Stimulated activated effector memory CD8-positive, alpha-beta T cell treated with anti-CD3 and anti-CD28 coated beads, Interleukin-12 subunit alpha, Interleukin-12 subunit beta, amount 100 ng/mL, for 72 hours (primary cell): ENCODE results near the gene GNG7.
"Not testable (repeated sequence)": the region's sequence is repeated elsewhere in the genome, so short reads cannot be mapped to it uniquely, and the experiment has no call there.

Experiments used
- ATAC-seq: fragments of 150-1000 bp; cut with Tn5 transposase; 2 replicates; pipeline ENCODE4 v1.10.0; 2021
- DNase-seq, 2 donors: peaks; one replicate each; pipeline ENCODE4 v3.0.0; 2021 to 2022; ENCODE audit warnings: low spot score in 2 of 2
- H3K27ac Mint-ChIP-seq: one replicate; pipeline ENCODE4 v1.8.0; 2022; ENCODE audit warnings: mild to moderate bottlenecking, mixed read lengths
- H3K36me3 Mint-ChIP-seq: one replicate; pipeline ENCODE4 v1.8.0; 2022; ENCODE audit warnings: mild to moderate bottlenecking, mixed read lengths
- H3K4me1 Mint-ChIP-seq: one replicate; pipeline ENCODE4 v1.8.0; 2022; ENCODE audit warnings: mixed read lengths
- H3K4me3 Mint-ChIP-seq: one replicate; pipeline ENCODE4 v1.8.0; 2022; ENCODE audit warnings: mild to moderate bottlenecking, mixed read lengths
- H3K9me3 Mint-ChIP-seq: one replicate; pipeline ENCODE4 v1.8.0; 2022; ENCODE audit warnings: mixed read lengths

GNG7 gene

DNA sequence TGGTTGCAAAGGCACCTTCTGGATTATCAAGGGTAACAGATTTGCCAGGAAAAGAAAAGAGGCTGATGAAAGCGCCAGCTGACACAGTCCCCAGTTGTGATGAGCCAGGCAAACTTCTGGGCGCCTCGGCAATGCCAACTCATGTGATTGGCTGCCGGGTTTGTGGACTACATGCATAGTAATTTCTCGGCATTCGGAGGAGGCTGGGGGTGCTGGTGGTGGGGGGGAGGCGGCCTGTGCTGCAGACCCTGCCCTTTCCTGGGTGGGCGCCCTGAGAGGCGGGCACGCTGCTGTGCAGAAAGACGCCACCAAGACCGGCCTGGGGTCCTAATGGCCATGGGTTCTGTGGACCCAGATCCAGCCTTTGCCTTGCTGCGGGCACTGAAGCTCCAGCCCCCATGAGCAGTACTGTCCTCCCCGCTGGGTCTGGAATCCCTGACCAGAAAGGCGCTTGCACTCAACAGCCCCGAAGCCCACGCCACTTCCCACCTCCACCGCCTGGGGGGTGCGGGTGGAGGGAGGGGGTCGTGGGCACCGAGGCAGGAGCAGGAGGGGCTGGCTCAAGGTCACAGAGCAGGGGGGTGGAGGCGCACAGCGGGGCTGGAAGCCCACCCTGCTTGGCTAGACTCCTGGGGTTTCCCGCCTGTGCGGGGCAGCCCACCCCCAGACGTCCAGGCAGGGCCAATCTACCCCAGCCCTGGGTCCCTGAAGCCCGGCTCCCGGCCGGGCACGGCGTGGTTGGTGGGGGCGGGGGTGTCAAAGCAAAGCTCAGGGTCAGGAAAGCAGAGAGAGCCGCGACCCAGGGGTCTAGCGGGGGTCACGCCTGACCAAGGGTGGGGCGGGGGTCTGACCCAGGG is 17.7 kb upstream of the GNG7 start:
- no peak for DNase-seq
- H3K4me3 Mint-ChIP-seq, result peak overlapping the region; percentile 24
- no peak overlapping the region for H3K27ac Mint-ChIP-seq
- no peak for ATAC-seq
- H3K36me3 Mint-ChIP-seq, result no peaks in the 10 kb centered on the region
- H3K9me3 Mint-ChIP-seq, result peaks cover 3% of the 10 kb centered on the region
- H3K4me1 Mint-ChIP-seq, result no peaks in the 10 kb centered on the region

DNA sequence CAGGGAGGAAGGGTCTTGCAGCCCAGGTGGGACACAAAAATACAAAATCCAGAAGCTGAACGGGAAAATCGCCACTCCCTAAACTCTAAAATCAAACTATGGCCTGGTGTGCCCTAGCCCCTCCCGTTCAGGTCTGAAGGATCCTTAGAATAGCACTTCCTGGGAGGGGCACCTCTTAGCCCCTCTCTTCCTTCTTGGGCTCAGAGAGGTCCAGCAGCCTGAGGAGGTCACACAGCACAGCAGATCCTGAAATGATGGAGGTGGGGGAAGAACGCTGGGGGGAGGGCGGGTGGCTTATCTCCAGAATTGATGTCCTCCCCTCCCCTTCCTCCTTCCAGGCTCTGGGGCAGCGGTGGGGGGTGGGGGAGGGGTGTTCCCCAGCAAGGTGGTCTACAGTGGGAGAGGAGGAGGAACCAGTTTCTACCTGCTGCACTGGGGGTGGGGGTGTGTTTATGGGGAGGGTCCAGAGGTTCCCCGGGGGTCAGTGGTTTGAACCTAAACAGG is 16.8 kb upstream of the GNG7 start:
- Mint-ChIP-seq H3K36me3 (no peaks in the 10 kb centered on the region), H3K4me3 (peak overlapping the region; percentile 24), H3K4me1 (no peaks in the 10 kb centered on the region), H3K27ac (no peak overlapping the region), H3K9me3 (peaks cover 3% of the 10 kb centered on the region)
- ATAC-seq (no peak), DNase-seq (no peak)

DNA sequence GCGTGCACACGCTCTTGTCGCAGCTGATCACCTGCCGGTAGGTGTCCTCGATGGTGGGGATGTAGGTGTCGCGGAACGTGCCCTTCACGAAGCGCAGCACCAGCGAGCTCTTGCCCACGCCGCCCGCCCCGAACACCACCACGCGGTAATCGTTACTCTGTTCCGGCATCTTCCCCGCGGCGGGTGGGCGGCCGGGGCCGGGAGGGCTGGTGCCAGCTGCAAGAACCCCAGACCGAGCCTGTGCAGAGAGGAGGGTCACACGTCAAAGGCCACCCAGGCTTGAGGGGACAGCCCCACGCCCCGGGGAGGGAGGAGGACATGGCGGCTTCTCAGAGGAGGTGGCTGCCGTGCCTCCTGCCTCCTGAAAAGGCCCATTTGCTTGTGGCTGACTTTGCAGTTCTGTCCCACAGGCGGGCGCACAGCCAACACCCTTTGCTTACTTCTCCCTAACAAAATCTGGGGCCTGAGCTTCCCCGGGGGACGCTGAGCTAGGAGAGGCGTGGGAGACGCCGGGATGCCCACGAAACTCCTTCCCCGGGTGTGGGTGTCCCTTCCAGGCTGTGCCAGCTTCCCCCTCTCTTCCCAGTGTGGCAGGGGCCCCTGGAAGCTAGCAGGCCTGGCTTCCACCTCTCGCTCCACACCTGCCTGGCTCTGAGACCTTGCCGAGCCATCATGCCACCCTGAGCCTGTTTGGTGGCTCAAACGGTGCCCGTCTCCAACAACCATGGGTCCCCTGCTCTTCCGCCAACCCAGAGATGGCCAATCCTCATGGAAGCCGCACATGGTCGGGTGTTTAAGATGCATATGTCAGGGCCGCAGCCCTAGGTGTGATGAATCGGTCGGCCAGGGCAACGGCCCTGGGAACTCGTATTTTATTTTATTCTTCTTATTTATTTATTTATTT is 15.4 kb upstream of the GNG7 start:
- Mint-ChIP-seq H3K9me3 (peaks cover 3% of the 10 kb centered on the region), H3K36me3 (no peaks in the 10 kb centered on the region), H3K4me3 (no peak overlapping the region), H3K27ac (no peak overlapping the region), H3K4me1 (no peaks in the 10 kb centered on the region)
- ATAC-seq, result peak; percentile 25
- DNase-seq, result no peak

DNA sequence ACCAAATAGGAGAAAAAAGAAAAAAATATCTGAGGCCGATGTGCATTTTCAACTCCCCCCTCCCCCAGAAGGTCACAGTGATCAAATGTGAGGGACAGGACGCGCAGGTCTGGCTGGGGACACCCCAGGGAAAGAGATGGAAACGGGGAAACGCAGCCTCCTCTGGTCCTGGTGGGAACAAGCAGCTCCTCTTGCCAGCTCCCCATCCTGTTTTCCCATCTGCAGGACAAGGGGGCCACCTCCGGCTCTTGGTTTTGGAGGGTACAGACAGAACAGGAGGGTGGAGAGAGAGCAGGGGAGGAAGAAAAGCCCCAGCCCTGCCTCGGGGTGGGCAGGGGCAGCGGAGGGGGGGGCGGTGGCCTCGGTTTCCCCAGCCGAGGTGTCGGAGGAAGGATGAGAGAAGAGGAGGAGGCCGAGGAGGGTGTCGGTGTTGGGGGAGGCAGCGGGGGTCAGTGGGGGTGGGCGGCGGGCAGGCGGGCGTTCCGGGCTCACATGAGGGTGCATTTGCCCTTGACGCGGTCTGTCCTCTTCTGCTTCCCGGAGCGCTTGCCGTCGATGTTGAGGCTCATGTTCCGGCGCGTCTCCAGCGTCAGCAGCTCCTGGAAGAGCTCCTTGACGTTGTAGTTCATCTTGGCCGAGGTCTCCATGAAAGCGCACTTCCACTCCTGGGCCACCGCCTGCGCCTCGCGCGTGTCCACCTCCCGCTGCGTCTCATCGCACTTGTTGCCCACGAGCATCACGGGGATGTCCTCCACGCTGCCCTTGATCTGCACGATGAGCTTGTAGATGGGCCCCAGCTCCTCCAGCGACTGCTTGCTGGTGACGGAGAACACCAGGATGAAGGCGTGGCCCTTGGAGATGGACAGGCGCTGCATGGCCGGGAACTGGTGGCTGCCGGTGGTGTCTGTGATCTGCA is 14.5 kb upstream of the GNG7 start:
- H3K27ac Mint-ChIP-seq, result no peak overlapping the region
- no peak for DNase-seq
- H3K36me3 Mint-ChIP-seq, result no peaks in the 10 kb centered on the region
- H3K9me3 Mint-ChIP-seq, result peaks cover 3% of the 10 kb centered on the region
- H3K4me3 Mint-ChIP-seq, result no peak overlapping the region
- H3K4me1 Mint-ChIP-seq, result peaks cover under 1% of the 10 kb centered on the region
- ATAC-seq, result no peak

DNA sequence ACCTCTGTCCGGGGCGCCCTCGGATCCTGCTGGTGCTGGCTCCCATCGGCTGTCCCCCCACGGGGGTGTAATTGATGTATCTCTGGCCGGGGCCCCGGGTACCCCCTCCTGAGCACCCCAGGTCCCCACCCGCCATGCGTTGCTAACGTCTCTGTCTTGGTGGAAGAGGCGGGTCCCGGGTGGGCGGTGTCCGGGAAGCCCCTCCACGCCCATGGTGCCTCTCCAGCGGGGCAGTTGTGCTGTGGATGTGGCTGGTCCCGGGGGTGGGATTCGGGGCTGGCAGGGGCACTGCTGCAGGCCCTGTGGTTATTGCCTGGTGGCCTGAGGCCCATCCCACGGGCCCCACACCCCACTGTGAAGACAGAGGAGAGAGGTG is 13.8 kb upstream of the GNG7 start:
- Mint-ChIP-seq H3K27ac (no peak overlapping the region), H3K9me3 (peaks cover 3% of the 10 kb centered on the region), H3K4me3 (no peak overlapping the region), H3K4me1 (peaks cover 8% of the 10 kb centered on the region), H3K36me3 (no peaks in the 10 kb centered on the region)
- DNase-seq, result no peak
- no peak for ATAC-seq

DNA sequence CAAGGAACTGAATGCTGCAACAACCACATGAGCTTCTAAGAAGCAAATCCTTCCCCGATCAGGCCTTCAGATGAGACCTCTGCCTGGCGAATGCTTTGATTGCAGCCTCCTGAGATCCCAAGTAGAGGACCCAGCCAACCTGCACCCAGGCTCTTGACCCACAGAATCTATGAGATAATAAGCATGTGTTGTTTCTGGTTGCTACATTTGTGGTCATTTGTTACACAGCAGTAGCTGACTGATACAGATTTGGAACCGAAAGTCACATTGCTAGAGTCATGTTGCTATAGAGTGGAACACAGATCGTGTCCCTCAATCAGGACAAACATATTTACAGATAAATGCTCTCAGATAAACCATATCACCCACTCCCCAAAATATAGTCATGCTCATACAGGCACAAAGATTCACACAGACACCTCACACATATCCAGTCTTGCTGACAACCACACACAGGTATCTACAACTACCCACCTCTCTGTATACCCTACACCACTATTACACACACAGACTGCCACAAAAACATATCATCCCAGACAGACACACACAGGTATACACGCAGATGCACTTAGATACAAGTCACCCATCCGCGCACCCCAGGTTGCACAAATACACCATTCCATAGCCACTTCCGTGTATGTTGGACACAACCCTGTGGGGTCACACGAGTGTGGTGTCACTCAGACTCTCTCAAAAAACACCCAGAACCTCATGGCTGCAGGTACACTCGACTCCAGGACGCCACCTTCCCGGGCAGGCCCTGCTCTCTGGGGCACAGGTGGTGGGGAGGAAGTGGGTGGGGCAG is 13.2 kb upstream of the GNG7 start:
- no peak for ATAC-seq

DNA sequence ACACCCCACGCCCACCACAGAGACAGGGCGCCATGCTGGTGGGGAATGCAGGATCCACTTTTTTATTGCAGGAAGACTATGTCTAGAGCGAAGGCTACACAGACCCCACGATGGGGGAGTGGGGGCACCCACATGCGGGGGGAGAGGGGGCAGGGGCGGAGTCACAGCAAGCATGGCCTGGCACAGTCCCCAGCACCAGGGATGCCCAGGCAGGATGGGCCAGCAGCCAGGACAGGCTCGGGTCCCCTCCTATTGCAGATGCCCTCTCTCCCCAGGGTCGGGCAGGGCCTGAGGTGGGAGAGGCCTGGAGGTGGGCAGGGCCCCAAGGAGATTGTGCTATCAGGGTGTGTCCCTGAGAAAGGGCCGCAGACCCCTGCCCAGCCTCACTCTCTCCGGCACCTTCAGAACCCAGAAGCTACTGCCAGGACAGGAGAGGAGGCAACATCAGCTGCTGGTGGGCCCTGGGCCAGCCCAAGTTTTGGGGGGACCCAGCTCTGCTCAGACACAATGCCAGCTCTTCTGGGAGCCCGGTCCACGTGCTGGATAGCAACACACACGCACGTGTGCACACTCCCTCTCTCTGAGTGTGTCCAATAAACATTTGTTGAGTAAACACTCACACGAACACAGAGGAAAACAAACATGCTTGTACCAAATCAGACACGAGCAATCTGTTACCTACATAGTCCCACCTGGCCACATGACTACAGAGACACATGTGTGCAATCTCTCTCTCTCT is 12.2 kb upstream of the GNG7 start:
- no peak overlapping the region for H3K4me3 Mint-ChIP-seq
- peaks cover 8% of the 10 kb centered on the region for H3K4me1 Mint-ChIP-seq
- DNase-seq (no peak), ATAC-seq (no peak)
- H3K36me3 Mint-ChIP-seq, result no peaks in the 10 kb centered on the region
- peaks cover 3% of the 10 kb centered on the region for H3K9me3 Mint-ChIP-seq
- H3K27ac Mint-ChIP-seq, result no peak overlapping the region

More for the DNA sequence above, 13.2 kb upstream of the GNG7 start:
- H3K27ac Mint-ChIP-seq, result no peak overlapping the region
- no peak for DNase-seq
- peaks cover 3% of the 10 kb centered on the region for H3K9me3 Mint-ChIP-seq
- no peaks in the 10 kb centered on the region for H3K36me3 Mint-ChIP-seq
- H3K4me1 Mint-ChIP-seq, result peaks cover 8% of the 10 kb centered on the region
- H3K4me3 Mint-ChIP-seq, result no peak overlapping the region

DNA sequence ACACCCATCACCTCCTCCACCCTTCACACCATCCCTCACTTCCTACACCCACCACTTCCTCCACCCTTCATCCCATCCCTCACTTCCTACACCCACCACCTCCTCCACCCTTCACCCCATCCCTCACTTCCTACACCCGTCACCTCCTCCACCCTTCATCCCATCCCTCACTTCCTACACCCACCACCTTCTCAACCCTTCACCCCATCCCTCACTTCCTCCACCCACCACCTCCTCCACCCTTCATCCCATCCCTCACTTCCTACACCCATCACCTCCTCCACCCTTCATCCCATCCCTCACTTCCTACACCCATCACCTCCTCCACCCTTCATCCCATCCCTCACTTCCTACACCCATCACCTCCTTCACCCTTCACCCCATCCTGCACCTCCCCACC is 11.6 kb upstream of the GNG7 start:
- H3K27ac Mint-ChIP-seq, H3K4me3 Mint-ChIP-seq, DNase-seq, ATAC-seq, H3K36me3 Mint-ChIP-seq, H3K4me1 Mint-ChIP-seq, H3K9me3 Mint-ChIP-seq: not testable (repeated sequence)

DNA sequence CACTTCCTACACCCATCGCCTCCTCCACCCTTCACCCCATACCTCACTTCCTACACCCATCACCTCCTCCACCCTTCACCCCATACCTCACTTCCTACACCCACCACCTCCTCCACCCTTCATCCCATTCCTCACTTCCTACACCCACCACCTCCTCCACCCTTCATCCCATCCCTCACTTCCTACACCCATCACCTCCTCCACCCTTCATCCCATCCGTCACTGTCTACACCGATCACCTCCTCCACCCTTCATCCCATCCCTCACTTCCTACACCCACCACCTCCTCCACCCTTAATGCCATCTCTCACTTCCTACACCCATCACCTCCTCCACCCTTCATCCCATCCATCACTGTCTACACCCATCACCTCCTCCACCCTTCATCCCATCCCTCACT is 10.7 kb upstream of the GNG7 start:
- not testable (repeated sequence) for H3K27ac Mint-ChIP-seq, ATAC-seq, H3K36me3 Mint-ChIP-seq, H3K4me1 Mint-ChIP-seq, H3K9me3 Mint-ChIP-seq, DNase-seq, H3K4me3 Mint-ChIP-seq

DNA sequence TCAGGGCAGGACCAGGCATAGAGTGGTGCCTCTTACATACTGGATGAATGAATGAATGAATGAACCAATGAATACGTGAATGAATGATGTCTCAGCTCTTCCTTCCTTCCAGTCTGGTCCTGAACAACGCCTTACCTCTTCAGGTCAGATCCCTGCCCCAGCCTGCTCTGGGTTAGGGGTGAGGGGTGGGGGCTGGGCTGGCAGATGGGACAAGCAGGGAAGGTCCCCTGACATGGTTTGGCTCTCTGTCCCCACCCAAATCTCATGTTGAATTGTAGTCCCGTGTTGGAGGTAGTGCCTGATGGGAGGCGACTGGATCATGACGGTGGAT is 9.3 kb upstream of the GNG7 start:
- Mint-ChIP-seq H3K9me3 (peaks cover 3% of the 10 kb centered on the region), H3K4me1 (peaks cover 8% of the 10 kb centered on the region), H3K36me3 (no peaks in the 10 kb centered on the region), H3K27ac (no peak overlapping the region), H3K4me3 (no peak overlapping the region)
- ATAC-seq (no peak), DNase-seq (no peak)

DNA sequence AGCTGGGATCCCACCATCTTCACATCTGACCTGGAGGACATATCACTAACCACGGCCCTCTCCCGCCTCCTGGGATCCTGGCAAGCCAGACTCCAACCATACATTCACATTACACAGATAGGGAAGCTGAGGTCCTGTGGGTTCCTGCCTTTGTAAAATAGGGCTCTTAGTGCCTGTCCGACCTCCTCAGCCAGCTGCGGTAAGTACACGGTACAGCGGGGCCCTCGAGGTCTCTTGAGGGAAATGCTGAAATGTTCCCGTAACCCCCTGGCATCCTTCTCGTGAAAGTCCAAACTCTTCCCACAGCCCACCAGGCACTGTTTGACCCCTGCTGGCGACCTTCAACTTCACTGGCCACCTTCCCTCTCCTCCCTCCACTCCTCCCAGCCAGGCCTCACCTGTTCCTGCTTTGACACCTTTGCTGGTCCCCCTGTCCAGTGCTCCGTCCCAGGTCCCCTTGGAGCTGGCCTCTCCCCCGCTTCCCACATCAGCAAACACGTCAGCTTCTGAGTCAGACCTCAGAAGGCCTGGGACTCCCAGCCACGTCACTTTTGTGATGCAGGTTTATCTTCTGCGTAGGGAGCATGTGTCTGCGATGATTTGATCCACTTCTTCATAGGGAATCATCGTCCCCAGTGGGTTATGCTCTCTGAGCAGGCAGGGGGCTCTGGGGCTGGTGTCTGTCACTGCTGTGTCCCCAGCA is 8.8 kb upstream of the GNG7 start:
- Mint-ChIP-seq H3K36me3 (no peaks in the 10 kb centered on the region), H3K4me3 (no peak overlapping the region), H3K27ac (no peak overlapping the region), H3K4me1 (peaks cover 8% of the 10 kb centered on the region), H3K9me3 (peaks cover 3% of the 10 kb centered on the region)
- peak; percentile 19 for ATAC-seq
- DNase-seq, result no peak

DNA sequence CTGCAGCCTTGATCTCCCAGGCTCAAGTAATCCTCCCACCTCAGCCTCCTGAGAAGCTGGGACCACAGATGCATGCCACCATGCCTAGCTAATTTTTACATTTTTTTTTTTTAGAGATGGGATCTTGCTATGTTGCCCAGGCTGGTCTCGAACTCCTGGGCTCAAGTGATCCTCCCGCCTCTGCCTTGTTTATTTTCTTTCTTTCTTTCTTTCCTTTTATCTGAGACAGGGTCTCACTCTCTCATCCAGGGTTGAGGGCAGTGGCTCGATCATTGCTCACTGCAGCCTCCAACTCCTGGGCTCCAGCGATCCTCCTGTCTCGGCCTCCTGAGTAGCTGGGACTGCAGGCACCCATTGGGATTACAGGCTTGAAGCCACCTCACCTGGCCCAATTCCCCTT is 3.8 kb upstream of the GNG7 start:
- Mint-ChIP-seq H3K9me3 (no peaks in the 10 kb centered on the region), H3K36me3 (no peaks in the 10 kb centered on the region), H3K27ac (no peak overlapping the region), H3K4me1 (peaks cover 7% of the 10 kb centered on the region), H3K4me3 (no peak overlapping the region)
- no peak for ATAC-seq
- no peak for DNase-seq

DNA sequence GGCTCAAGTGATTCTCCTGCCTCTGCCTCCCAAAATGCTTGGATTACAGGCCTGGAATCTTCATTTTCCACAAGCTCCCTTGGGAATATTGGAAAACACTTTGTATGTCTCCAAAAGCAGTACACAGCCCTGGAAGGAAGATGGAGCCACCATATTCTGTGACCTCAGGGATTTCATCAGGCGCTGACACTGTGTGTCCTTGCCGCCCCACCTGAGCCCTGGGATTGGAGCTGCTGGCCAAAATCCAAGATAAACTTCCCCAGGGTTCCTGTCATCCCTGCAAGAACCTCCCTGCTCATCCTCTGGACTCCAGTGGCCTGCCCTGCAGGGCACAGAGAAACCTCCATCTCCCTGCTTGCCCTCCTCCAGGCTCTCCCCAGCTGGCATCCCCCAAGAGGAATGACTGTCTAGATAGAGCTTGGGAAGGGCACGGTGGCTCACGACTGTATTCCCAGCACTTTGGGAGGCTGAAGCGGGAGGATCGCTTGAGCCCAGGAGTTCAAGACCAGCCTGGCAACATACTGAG is 1.3 kb upstream of the GNG7 start:
- H3K36me3 Mint-ChIP-seq, result no peaks in the 10 kb centered on the region
- DNase-seq, result no peak
- peaks cover 8% of the 10 kb centered on the region for H3K4me1 Mint-ChIP-seq
- no peaks in the 10 kb centered on the region for H3K9me3 Mint-ChIP-seq
- ATAC-seq, result no peak
- no peak overlapping the region for H3K27ac Mint-ChIP-seq
- no peak overlapping the region for H3K4me3 Mint-ChIP-seq
